Measurements from ENCODE around the gene ATP2A3. TPM values are rescaled to one million over a fixed set of nuclear protein-coding genes. Genes with fewer than 3 reads are reported as not detected.

Gene ATP2A3
- total and polyA plus RNA-seq, 5 donors, result 7.9 to 16.6 (median 14.4) TPM

GRCh38 chr17:3916825-3917224 lies 47.4 kb downstream of the ATP2A3 start:
- ATAC-seq (no peak), DNase-seq (peak in 2 of 3 donors; percentile 60 to 73)
- no peak overlapping the region for H3K27ac ChIP-seq (ENCODE audit: low read length)
- H3K9me3 ChIP-seq (ENCODE audit: control insufficient read depth, low read length), result no peaks in the 10 kb centered on the region
- no peak overlapping the region for H3K4me3 ChIP-seq (ENCODE audit: low read length)
- H3K27me3 ChIP-seq (ENCODE audit: control insufficient read depth, insufficient read depth), result no peaks in the 10 kb centered on the region
- 54% methylated on average over 10 of the region's 10 CpGs for WGBS
- intact Hi-C loops (cut with DNase I), result loop anchor here in 1 of 4 donors (10.0 kb wide), 1 partner anchor 182 kb away; no protein-coding TSS in a partner anchor
- H3K4me1 ChIP-seq (ENCODE audit: control insufficient read depth, insufficient read depth, low read length), result peaks cover 12% of the 10 kb centered on the region

GRCh38 chr17:3915995-3916696 lies 48.1 kb downstream of the ATP2A3 start, which contains the start of gene P2RX1:
Gene P2RX1, minus strand, starts transcription at chr17:3916465. Its CDS starts 240 bp downstream, at chr17:3916225.
- Histone ChIP-seq H3K27me3 (ENCODE audit: control insufficient read depth, insufficient read depth) (no peaks in the 10 kb centered on the region), H3K9me3 (ENCODE audit: control insufficient read depth, low read length) (no peaks in the 10 kb centered on the region), H3K27ac (ENCODE audit: low read length) (no peak within 1 kb of the TSS), H3K4me3 (ENCODE audit: low read length) (no peak within 1 kb of the TSS), H3K4me1 (ENCODE audit: control insufficient read depth, insufficient read depth, low read length) (peaks cover 14% of the 10 kb centered on the region)
- intact Hi-C loops (cut with DNase I), result loop anchor here in 1 of 4 donors (10.0 kb wide), 1 partner anchor 181 kb away; no protein-coding TSS in a partner anchor
- peak; percentile 71 to 85 (median 81) for DNase-seq
- peak; percentile 17 to 52 for ATAC-seq
- 58% methylated on average over 28 of the region's 28 CpGs for WGBS

- ATAC-seq (no peak), DNase-seq (peak in 1 of 3 donors; percentile 54)
- 51% methylated on average over 13 of the region's 13 CpGs for WGBS
- Histone ChIP-seq H3K9me3 (ENCODE audit: control insufficient read depth, low read length) (no peaks in the 10 kb centered on the region), H3K27me3 (ENCODE audit: control insufficient read depth, insufficient read depth) (no peaks in the 10 kb centered on the region), H3K4me1 (ENCODE audit: control insufficient read depth, insufficient read depth, low read length) (peaks cover 14% of the 10 kb centered on the region), H3K27ac (ENCODE audit: low read length) (no peak overlapping the region), H3K4me3 (ENCODE audit: low read length) (no peak overlapping the region)
- intact Hi-C loops (cut with DNase I), result loop anchor here in 1 of 4 donors (10.0 kb wide), 1 partner anchor 181 kb away; no protein-coding TSS in a partner anchor
Measured at GRCh38 chr17:3915581-3915994, 48.6 kb downstream of the ATP2A3 start.

GRCh38 chr17:3914312-3914670 lies 49.9 kb downstream of the ATP2A3 start:
- no peak overlapping the region for H3K27ac ChIP-seq (ENCODE audit: low read length)
- ATAC-seq (no peak), DNase-seq (peak in 1 of 3 donors; percentile 43)
- no peak overlapping the region for H3K4me3 ChIP-seq (ENCODE audit: low read length)
- no peaks in the 10 kb centered on the region for H3K27me3 ChIP-seq (ENCODE audit: control insufficient read depth, insufficient read depth)
- H3K9me3 ChIP-seq (ENCODE audit: control insufficient read depth, low read length), result no peaks in the 10 kb centered on the region
- peaks cover 14% of the 10 kb centered on the region for H3K4me1 ChIP-seq (ENCODE audit: control insufficient read depth, insufficient read depth, low read length)
- intact Hi-C loops (cut with DNase I), result loop anchor here in 3 of 4 donors (5.0 to 10.0 kb wide), 3 partner anchors 47 to 179 kb away; no protein-coding TSS in a partner anchor
- 89% methylated on average over 10 of the region's 10 CpGs for WGBS

- no peak overlapping the region for H3K27ac ChIP-seq (ENCODE audit: low read length)
- WGBS, result 28% methylated on average over 17 of the region's 17 CpGs
- H3K27me3 ChIP-seq (ENCODE audit: control insufficient read depth, insufficient read depth), result no peaks in the 10 kb centered on the region
- ATAC-seq (peak; percentile 63 to 65), DNase-seq (peak; percentile 80 to 93 (median 92))
- intact Hi-C loops (cut with DNase I), result loop anchor here in 3 of 4 donors (5.0 to 10.0 kb wide), 3 partner anchors 46 to 179 kb away; no protein-coding TSS in a partner anchor
- no peak overlapping the region for H3K4me3 ChIP-seq (ENCODE audit: low read length)
- peaks cover 14% of the 10 kb centered on the region for H3K4me1 ChIP-seq (ENCODE audit: control insufficient read depth, insufficient read depth, low read length)
- no peaks in the 10 kb centered on the region for H3K9me3 ChIP-seq (ENCODE audit: control insufficient read depth, low read length)
Measured at GRCh38 chr17:3913531-3914311, 50.5 kb downstream of the ATP2A3 start.

GRCh38 chr17:3912827-3913226 lies 51.4 kb downstream of the ATP2A3 start:
- Histone ChIP-seq H3K27me3 (ENCODE audit: control insufficient read depth, insufficient read depth) (no peaks in the 10 kb centered on the region), H3K4me1 (ENCODE audit: control insufficient read depth, insufficient read depth, low read length) (peaks cover 14% of the 10 kb centered on the region), H3K27ac (ENCODE audit: low read length) (no peak overlapping the region), H3K9me3 (ENCODE audit: control insufficient read depth, low read length) (no peaks in the 10 kb centered on the region), H3K4me3 (ENCODE audit: low read length) (no peak overlapping the region)
- ATAC-seq (no peak), DNase-seq (no peak)
- intact Hi-C loops (cut with DNase I), result loop anchor here in 3 of 4 donors (5.0 to 10.0 kb wide), 3 partner anchors 46 to 178 kb away; no protein-coding TSS in a partner anchor
- 97% methylated on average over 2 of the region's 2 CpGs for WGBS

- 53% methylated on average over 30 of the region's 30 CpGs for WGBS
- ATAC-seq, result peak; percentile 9 to 63
- DNase-seq, result peak; percentile 71 to 77 (median 75)
- no peaks in the 10 kb centered on the region for H3K27me3 ChIP-seq (ENCODE audit: control insufficient read depth, insufficient read depth)
- H3K4me1 ChIP-seq (ENCODE audit: control insufficient read depth, insufficient read depth, low read length), result peaks cover 3% of the 10 kb centered on the region
- H3K27ac ChIP-seq (ENCODE audit: low read length), result no peak overlapping the region
- no peak overlapping the region for H3K4me3 ChIP-seq (ENCODE audit: low read length)
- intact Hi-C loops (cut with DNase I), result loop anchor here in 3 of 4 donors (5.0 to 10.0 kb wide), 3 partner anchors 44 to 177 kb away; no protein-coding TSS in a partner anchor
- no peaks in the 10 kb centered on the region for H3K9me3 ChIP-seq (ENCODE audit: control insufficient read depth, low read length)
Measured at GRCh38 chr17:3911271-3912053, 52.8 kb downstream of the ATP2A3 start.

- Histone ChIP-seq H3K4me1 (ENCODE audit: control insufficient read depth, insufficient read depth, low read length) (peaks cover 3% of the 10 kb centered on the region), H3K4me3 (ENCODE audit: low read length) (no peak overlapping the region), H3K27me3 (ENCODE audit: control insufficient read depth, insufficient read depth) (no peaks in the 10 kb centered on the region), H3K9me3 (ENCODE audit: control insufficient read depth, low read length) (no peaks in the 10 kb centered on the region), H3K27ac (ENCODE audit: low read length) (no peak overlapping the region)
- no peak for ATAC-seq
- DNase-seq, result no peak
- intact Hi-C loops (cut with DNase I), result loop anchor here in 3 of 4 donors (5.0 to 10.0 kb wide), 3 partner anchors 43 to 176 kb away; no protein-coding TSS in a partner anchor
- WGBS, result 89% methylated on average over 11 of the region's 11 CpGs
Measured at GRCh38 chr17:3910420-3911270, 53.6 kb downstream of the ATP2A3 start.

- no peak overlapping the region for H3K4me3 ChIP-seq (ENCODE audit: low read length)
- H3K27me3 ChIP-seq (ENCODE audit: control insufficient read depth, insufficient read depth), result no peaks in the 10 kb centered on the region
- no peak overlapping the region for H3K27ac ChIP-seq (ENCODE audit: low read length)
- no peak for DNase-seq
- intact Hi-C loops (cut with DNase I), result loop anchor here in 1 of 4 donors (5.0 kb wide), 1 partner anchor 37 kb away; no protein-coding TSS in a partner anchor
- 88% methylated on average over 12 of the region's 12 CpGs for WGBS
- no peaks in the 10 kb centered on the region for H3K9me3 ChIP-seq (ENCODE audit: control insufficient read depth, low read length)
- H3K4me1 ChIP-seq (ENCODE audit: control insufficient read depth, insufficient read depth, low read length), result peaks cover 3% of the 10 kb centered on the region
- ATAC-seq, result no peak
Measured at GRCh38 chr17:3909257-3909656, 55.0 kb downstream of the ATP2A3 start.
